GM12801 (cell line): ENCODE data around the gene RABEP1.

Experiments used
- CTCF ChIP-seq: IDR thresholded peaks from one replicate; pipeline ENCODE4 v1.5.1; 2011; ENCODE audit warnings: control low read depth; ENCODE audit not compliant: insufficient read length; ENCODE audit errors: extremely low read depth

Gene RABEP1, protein sequence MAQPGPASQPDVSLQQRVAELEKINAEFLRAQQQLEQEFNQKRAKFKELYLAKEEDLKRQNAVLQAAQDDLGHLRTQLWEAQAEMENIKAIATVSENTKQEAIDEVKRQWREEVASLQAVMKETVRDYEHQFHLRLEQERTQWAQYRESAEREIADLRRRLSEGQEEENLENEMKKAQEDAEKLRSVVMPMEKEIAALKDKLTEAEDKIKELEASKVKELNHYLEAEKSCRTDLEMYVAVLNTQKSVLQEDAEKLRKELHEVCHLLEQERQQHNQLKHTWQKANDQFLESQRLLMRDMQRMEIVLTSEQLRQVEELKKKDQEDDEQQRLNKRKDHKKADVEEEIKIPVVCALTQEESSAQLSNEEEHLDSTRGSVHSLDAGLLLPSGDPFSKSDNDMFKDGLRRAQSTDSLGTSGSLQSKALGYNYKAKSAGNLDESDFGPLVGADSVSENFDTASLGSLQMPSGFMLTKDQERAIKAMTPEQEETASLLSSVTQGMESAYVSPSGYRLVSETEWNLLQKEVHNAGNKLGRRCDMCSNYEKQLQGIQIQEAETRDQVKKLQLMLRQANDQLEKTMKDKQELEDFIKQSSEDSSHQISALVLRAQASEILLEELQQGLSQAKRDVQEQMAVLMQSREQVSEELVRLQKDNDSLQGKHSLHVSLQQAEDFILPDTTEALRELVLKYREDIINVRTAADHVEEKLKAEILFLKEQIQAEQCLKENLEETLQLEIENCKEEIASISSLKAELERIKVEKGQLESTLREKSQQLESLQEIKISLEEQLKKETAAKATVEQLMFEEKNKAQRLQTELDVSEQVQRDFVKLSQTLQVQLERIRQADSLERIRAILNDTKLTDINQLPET

DNA sequence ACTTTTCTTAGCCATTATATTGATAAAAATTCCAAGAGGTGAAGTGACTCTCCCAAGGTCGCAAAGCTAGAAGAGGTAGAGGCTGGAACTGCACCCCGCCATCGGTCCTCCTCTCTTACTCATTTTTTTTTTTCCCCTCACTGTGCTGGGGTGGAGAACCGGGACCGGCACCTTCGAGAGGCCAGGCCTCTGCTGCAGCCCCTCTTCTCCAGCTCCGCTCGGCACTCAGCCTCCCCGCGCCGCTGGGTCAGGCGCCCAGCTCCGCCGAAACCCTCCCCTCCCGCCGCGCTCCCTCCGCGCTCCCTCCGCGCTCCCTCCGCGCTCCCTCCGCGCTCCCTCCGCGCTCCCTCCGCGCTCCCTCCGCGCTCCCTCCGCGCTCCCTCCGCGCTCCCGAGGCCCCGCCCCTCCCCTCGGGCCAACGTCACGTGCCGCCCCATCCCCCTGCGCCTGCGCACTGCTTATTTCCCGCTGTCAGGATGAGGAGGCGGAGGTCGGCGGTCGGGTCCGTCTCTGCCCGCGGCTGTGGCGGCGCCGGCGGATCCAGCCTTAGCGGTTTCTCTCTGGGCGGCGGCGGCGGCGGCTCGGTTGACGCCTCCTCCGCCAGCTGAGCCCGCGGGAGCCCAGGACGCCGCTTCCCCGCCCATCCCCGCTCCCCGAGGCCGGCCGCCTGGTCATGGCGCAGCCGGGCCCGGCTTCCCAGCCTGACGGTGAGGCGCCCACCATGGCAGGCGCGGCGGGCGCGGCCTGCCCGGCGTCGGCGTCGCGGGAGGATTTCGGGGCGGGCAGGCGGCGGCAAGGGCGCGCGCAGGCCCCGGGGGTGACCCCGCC lies at the start of gene RABEP1:
TSS of gene RABEP1 (plus strand) at position 471 of the 828 bp plus-strand sequence. CDS start at position 674, 203 bp downstream.
- TF ChIP-seq CTCF, result no peak

DNA sequence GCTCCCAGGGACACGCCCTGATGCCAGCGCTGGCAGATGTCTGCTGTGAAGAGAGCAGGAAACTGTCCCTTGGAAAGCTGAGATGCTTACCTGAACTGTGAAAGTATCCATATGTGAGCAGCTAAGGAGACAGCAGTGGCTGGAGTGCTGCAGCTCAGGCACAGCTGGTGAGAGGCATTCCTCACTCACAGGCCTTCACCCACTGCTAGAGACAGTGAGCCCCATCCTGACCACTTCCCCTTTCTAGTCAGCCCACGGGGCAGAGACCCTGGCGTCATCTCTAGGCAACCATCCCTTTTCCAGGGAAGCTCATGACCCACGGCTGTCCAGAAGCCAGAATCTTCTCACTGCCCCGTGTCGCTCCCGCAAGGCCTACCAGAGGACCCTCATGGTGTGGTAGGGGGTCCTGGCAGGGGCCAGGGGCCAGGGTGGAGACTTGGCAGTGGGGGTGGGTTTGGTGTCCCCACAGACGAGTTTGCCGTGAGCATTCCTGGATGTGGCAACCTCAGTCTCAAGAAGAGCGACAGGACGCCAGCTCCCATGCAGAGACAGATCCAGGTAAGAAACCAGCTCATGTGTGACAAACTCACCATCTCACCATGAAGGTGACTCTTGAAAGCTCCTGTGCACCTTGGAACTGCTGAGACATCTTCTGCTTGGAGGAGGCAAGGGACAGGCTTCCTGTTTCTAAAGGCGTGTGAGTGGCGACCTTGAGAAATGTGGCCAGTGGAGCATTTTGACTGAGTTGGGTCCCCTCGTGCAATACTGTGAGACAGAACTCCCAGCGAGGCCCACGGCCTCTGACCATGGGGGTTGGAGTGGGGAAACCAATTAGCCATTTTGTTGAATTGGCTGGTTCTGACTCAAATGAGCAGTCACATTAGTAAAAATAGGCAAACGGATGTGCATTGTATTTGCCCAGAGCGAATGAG lies 47.2 kb upstream of the RABEP1 start, which contains the start of gene SCIMP:
TSS of gene SCIMP (minus strand) at position 216 of the 932 bp plus-strand sequence. CDS start at position 111, 105 bp downstream.
- TF ChIP-seq CTCF, result no peak

DNA sequence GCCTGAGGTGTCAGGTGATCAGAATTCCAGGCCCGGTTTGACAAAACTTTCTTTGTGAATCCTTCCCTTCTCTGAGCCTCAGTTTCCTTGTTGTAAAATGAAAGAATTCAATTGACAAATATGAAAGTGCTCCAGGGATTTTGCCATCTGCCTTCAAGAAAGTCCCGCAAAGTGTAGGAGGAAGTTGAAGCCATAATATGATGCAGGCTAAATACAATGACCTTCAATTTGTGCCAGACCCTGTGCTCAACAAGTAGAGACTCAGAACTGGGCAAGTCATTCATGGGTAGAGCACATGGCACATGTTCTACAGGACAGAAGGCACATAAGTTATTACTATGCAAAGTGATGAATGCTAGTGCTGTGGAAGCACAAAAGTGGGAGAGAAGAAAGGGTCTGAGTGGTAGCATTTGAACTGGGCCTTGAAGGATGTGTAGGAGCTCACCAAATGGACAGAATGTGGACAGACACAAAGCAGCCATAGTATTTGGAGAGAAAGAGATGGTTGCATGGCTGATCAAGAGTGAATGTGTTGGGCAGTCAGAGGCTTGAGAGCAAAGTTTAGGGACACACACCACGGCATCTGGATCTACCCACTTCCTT lies 45.0 kb upstream of the RABEP1 start:
- TF ChIP-seq CTCF, result no peak

DNA sequence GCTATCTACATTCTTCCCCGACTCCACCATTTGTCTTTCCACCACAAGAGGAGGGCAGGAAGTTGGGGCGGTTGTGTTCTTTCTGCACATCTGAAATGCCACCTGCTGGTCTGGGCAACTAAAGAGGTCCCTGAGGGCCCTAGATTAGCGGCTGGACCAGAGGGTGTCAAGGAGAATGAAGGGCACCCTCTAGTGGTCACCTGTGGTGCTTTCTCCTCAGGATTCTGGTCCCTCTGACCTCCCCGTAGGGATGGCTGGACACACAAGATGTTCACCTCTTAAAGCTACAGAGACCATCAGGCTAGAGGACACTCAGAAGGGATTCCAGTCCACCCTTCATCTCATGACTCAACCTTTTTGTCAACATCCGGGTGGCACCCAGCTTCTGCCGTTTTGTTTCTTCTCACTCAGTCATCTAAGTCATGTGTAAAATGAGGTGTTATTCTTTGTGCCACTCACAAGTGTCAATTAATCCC lies 44.5 kb upstream of the RABEP1 start:
- TF ChIP-seq CTCF, result peak; percentile 68

DNA sequence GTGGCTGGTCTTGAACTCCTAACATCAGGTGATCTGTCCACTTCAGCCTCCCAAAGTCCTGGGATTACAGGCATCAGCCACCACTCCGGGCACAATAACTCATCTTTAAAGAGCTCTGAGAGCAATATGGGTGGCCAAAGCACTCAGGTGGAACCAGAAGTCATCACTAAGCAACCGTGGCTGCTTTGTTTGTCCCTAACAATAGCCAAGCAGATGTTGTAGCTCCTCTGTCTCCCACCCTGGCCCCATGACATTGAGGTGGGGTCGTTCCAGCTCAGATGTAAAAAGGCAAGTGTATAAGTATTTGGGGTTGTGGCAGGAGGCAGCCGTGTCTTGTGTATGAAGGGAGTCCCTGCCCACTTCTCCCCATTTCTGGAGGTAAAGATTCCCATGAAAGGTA lies 43.8 kb upstream of the RABEP1 start:
- TF ChIP-seq CTCF, result no peak

GRCh38 chr17:5241861-5242671 lies 40.0 kb upstream of the RABEP1 start:
- TF ChIP-seq CTCF, result no peak
